GM19240 (cell line): Measurements from ENCODE around the gene MPG.
"Not testable (repeated sequence)": the region's sequence is repeated elsewhere in the genome, so short reads cannot be mapped to it uniquely, and the experiment has no call there.

Experiments used
- DNase-seq: peaks from one replicate; pipeline ENCODE4 v3.0.0; 2011; ENCODE audit warnings: low spot score; ENCODE audit not compliant: insufficient read length

Gene MPG, protein sequence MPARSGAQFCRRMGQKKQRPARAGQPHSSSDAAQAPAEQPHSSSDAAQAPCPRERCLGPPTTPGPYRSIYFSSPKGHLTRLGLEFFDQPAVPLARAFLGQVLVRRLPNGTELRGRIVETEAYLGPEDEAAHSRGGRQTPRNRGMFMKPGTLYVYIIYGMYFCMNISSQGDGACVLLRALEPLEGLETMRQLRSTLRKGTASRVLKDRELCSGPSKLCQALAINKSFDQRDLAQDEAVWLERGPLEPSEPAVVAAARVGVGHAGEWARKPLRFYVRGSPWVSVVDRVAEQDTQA

DNA sequence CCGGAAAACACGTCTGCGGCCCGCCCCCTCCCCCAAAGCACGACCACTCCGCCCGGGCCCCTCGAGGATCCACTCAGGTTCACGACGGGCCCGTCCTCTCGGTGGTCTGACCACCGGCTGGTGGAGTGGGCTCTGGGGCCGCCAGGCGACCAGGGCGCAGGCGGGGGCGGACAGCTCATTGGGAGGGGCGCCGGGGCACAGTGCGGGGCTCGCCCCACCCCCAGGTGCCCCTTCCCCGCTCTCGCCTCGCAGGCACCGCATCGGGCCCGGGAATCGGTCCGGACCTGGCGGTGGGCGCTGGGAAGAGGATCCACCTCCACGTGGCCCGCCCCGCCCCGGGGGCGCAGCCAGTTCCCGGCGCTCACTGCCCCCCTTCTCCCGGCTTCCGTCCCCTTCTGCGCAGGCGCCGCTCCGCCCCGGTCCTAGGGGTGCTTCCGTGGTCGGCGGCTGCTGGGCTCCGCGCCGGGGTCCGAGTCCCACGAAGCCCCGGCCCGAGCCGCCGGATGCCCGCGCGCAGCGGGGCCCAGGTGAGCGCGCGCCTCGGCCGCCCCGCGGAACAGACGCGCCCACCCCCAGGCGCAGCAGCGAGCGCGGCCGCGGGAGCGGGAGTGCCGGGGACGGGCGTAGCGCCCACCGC lies at the start of gene MPG:
Gene MPG, plus strand, starts transcription at position 419 of the 637 bp plus-strand sequence. Its CDS starts 85 bp downstream, at position 504.
- DNase-seq: peak; percentile 98

DNA sequence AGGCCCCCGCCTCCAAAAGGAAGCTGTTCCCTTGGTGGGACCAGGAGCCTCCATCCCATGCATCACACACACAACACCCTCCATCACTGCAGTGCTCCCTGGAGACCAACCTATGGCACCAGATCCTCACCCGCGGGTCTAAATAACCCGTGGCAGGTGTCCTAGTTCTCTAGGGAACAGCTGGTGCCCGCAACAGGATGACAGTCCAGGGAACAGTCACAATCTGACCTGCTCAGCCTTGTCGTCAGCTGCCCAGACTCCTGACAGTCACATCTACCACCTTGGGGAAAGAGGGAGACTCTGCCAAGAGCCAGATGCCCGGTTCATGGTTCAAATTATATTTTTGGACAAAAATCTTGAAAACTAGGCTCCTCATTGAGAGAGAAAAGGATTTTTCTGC lies 47.4 kb upstream of the MPG start:
- not testable (repeated sequence) for DNase-seq

DNA sequence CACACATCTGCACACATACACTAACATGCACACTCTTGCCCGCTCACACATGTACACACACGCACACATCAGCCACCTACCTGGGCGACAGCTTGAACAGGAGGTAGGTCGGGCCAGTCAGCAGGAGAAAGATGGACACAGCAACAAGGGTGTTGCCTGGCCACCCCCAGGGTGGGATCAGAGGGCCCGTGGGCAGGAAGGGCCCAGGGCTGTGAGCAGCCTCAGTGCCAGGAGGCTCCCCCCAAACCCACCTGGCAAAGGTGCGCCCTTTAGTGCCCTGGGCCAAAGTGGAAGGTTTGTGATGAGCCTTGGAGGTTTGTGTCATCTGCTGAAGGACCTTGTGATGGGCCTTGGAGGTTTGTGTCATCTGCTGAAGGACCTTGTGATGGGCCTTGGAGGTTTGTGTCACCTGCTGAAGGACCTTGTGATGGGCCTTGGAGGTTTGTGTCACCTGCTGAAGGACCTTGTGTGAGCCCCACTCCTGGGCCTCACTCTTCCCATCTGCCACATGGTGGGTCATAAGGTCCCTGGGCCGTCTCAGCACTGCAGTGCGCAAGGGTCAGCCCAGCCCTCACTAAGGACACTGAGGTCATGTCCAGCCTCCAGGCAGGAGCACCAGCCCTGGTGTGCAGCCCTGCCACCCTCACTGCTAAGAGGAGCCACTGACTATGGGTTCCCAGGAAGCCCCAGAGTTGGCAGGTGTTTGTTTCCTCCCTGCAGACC lies 44.7 kb upstream of the MPG start:
- not testable (repeated sequence) for DNase-seq

DNA sequence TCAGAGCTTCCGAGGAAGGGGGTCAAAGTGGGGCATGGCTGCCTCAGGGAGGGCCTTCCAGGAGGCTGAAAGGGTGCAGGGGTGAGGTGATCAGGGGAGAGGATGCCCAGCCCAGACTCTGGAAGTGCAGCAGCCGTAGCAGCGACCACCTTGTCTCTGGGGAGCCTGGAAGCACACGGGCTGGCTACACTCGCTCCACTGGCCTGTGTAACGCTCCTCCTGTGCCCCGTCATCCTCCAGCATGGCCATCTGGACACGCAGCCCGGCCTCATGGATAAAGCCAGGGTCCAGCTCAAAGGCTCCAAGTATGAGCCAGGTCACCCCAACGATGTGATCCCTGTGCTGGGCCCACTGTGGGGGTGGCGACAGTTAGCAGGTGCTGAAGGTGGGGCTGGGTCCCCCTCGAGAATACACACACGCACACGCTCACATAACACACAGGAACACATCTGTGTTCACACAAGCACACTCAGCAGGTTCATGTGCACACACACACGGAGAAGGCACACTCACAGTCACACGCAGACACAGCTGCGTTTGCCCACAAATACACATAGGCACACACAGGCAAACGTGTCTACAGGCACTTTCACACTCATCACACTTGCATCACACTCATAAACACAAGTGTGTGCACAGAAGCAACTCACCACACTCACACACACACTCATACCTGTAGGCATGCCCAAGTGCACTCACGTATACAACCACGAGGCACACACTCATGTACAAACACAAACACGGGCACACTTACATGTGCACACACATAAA lies 44.0 kb upstream of the MPG start:
- no peak for DNase-seq

DNA sequence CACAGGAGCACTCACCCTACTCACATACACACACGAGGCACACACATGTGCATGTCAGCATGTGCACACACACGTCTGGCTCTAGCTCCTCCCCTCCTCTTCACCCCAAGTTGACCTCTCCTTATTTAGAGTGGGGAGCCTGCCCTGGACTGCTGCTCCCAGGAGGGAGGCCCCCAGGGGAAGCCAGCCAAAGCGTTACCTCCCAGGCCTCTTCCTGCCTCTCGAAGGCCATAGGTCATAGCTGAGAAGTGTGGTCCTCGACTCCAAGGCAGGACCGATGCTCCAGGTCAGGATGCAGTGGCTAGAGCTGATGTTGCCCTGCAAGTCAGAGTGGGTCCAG lies 43.4 kb upstream of the MPG start:
- DNase-seq: no peak

DNA sequence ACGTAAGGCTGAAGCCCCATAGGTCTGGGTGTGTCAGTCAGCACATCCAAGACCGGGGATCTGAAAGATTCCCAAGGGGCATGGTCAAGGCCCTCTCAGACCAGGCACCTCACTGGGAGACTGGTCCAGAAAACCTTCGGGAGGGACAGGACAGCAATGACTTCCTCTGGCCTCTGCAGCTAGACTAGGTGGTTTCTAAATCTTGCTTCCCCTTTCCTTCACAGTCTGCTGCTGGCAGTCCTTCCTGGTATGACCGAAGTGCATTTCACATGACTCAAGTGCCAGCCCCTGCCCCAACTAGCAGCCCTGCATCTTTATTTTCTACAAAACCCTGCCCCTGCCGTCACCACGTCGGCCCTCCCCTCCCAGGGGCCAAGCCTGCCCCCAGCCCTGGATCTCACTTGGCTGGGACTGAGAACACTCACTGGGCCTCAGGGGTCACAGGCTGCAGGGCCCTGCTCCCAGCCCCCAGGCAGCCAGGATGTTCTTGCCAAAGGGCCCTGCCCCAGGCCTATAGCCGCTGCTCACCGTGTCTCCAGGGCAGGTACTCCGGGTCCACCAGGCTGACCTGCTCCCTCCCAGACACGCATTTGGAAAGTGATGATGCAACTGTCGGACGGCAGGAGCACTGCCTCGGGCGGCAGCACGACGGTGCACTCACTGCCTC lies 42.9 kb upstream of the MPG start:
- DNase-seq: no peak

DNA sequence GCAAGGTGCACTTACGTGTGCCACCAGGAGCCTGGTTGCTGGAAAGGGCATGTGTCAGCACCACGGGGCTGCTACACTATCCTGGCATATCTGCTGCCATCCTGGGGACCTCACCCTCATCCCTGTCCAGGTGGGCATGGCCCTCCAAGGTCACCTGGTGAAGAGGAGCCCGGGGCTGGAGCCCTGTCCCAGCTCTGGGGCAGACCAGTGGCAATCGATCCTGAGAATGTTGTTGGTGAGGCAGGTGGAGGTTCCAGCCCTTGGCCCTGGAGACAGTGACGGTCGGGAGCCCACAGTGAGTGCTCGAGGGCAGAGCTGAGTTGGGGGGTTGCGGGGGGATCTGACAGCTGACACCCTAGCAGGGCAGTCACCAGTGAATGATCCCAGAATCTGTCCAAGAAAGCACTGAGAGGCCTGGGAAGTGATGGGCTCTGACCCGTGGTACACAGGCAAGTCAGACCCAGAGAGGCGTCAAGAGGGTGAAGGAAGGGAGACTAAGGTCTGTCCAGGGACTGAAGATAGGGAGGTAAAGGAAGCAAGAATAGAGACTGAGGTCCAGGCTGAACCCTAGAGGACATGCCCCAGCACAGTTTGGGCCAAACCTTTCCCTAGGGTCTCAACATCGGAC lies 42.2 kb upstream of the MPG start:
- DNase-seq: no peak

DNA sequence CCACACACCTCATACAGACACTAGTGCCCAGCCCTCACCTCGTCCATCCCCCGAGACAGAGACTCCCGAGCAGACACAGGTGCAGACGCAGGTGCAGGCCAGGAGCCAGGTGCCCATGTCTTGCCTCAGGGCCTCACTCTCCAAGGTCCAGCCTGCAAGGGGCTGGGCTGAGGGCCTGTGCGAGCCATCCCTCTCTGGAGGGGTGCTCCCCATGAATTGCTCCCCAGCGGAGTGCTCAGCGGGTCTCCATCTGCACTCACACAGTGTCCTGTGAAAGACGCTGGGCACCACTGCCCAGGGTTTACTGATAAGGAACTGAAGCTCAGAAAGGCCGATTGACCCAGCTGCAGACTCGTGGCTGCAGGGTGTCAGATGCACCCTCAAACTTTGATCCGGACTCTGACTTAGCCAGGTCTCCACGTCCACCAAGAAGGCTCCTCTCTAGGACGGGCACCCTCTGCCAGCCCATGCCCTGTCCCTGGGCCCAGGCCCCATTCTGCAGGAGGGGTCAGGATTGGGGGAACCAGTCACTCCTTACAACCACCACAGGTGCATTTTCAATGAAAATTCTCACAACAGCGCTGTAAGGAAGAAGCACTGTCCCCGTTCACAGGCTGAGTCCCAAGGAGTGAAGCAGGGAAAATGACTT lies 41.6 kb upstream of the MPG start:
- DNase-seq: no peak

DNA sequence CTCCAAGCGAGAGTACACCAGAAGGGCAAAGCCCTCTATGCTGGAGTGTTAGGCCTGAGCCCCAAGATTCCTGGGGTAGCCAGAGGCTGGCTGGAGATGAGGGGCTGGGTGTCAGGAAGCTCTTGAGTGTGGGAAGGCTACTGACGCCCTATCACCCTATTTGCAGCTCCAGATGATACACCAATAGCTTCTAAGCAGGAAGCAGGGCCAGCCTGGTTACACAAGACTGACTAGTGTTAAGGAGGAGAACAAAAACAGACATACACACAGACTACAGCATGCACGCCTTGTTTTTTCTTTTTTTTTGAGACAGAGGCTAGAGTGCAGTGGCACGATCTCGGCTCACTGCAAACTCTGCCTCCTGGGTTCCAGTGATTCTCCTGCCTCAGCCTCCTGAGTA lies 40.5 kb upstream of the MPG start:
- no peak for DNase-seq

DNA sequence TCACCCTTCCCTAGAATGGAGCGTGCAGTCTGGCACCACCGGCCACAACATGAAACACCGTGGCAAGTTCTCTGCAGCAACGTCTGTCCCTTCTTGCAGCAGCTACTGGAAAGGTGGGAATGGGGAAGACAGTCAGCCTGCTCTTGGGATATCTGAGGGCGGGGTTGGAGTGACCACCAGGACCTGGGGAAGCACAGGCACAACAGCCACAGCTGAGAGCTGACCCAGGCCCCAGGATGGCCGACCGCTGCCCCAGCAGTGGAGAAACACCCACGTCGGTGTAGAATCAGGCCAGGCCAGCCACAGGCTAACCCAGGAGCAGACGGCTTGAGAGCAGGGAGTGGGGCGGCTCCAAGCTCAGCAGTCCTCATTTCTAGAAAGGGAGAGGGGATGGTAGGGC lies 39.8 kb upstream of the MPG start:
- DNase-seq: not testable (repeated sequence)

DNA sequence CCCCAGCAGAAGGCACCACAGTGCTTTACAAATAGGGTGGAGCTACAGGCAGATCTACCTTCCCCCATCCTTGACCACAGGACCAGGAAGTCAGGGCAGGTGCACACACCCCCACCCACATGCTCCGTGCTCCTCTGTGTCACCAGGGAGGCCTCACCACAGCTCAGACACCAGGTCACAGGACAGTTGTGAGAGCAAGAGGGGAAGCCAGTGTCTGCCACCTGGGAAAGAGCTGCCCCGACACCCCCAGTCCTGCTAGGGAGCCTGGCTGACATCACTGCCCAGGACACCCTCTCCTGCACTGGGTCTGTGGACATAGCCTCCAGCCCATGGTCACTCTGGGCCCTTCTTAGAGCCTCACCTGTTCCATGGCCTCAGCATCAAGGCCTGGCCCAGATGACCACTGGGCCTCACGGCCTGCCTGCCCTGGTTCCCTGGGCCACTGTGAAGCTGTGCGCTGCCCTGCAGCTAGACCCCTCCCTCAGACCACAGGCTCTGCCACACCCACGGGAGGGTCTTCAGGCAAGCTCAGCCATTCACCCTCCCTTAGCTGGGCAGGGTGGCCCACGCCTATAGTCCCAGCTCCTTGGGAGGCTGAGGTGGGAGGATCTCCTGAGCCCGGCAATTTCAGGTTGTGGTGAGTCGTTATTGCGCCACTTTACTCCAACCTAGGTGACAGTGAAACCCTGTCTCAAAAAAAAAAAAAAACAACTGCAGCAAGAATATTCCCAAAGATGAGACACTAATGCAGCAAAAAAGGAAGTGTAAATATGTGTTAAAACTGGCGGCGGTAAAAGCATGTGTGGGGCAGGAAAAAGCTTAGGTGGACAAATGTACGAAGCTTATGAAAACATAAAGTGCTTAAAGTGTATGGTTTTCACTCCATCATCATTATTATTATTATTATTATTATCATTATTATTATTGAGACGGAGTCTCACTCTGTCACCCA lies 38.8 kb upstream of the MPG start:
- DNase-seq: peak; percentile 87

DNA sequence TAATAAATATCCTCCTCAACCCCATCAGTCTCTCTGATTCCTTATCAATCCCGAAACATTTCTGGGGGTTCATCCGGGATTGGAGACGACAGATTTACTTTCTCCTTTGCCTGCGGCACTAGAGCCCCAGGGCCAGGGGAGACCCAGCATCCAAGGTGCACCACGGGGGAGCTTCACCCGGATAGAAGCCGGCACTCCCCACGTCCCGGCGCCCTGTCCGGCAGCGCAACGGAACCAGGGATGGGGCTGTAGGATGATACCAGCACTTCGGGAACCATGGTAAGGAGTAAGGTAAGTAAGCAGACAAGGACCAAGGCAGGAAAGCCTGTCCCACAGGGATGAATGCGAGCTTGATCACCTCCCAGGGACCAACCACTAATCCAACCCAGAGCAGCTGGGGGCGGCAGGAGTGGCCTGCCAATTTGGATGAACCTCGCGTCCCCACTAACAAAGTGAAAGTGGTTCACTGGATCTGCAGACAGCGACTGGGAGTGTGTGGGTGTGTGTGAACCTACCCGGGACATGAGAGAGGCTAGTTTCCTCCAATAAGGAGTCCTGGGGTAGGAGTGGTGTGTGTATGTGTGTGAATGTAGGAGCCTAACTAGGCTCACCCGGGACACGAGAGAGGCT lies 36.5 kb upstream of the MPG start:
- no peak for DNase-seq

DNA sequence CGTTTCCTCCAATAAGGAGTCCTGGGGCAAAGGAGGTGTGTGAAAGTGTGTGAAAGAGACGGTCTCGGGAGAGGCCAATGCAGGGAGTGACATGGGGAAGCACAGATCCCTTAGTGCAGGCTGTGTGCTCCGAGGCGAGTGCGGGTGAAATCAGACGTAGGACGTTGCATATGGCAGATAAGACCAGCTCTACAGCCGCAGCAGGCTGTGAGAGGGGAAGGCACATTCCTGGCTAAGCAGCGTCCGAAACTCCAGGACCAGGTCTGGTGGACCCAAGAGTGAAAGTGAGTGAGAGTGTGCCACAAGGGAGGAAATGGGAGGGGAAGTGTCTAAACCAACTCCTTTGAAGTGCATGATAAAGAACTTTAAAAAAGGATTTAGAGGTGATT lies 36.0 kb upstream of the MPG start:
- no peak for DNase-seq

DNA sequence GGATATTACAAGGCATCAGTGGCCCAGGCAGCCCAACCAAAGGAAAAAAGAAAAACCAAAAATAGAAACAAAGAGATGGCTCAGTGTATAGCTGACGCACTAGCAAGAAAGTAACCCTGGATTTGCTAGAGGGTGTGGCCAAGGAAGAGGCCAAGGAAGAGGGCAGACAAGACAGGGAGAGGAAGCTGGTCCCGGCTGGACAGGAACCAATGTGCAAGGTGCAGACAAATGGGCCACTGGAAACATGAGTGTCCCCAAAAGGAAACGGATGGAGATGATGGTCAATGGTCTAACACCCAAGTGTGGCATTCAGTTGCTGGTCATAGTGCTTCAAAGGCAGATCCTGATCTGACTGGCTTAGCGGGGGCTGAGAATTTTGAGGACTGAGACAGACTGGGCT lies 35.3 kb upstream of the MPG start:
- DNase-seq: no peak

DNA sequence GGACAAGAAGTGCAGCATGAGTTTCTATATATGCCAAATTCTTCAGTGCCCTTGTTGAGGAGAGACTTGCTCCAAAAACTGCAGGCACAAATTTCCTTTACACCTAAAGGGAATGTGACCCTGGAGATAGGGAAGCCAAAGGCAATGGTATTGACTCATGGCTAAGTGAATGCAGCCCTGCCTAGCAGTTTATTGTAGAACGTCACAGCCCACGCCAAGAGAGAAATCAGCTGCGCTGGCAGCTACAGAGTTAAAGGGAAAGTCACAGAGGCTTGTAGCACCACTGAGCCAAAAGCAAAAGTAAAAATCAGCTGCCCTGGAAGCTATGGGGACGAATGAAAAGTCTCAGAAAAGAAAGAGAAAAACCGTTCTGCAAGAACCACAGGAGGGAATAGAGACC lies 34.7 kb upstream of the MPG start:
- DNase-seq: no peak

DNA sequence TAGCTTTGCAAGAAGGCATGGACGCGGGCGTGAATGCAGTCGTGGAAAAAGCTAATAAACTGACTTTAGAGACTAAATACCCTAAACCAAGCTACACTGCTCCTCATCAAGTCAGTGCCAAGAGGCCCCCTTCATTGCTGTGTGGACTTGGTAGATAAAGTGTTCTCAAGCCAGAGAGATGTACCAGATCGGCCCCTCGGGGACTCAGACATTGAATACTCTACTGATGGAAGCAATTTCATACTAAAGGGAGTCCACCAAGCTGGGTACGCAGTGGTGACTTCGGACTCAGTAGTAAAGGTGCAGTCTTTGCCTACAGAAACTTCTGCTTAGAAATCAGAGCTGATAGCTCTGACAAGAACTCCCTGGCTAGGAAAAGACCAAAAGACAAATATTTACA lies 33.4 kb upstream of the MPG start:
- no peak for DNase-seq

DNA sequence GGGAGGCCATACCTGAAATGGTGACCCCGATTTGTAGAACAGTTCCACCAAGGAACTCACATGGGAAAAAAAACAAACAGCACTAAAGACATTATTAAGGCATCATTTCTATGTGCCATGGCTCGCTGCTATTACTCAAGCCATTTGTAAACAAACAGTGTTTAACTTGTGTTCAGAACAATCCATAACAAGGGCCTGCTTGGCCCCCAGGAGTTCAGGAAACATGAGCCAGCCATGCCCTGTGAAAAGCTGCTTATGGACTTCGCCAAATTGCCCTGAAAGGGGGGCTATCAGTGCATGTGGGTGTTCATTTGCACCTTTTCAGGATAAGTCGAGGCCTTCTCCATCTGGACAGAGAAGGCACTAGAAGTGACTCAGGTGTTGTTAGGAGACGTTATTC lies 32.6 kb upstream of the MPG start:
- DNase-seq: no peak

DNA sequence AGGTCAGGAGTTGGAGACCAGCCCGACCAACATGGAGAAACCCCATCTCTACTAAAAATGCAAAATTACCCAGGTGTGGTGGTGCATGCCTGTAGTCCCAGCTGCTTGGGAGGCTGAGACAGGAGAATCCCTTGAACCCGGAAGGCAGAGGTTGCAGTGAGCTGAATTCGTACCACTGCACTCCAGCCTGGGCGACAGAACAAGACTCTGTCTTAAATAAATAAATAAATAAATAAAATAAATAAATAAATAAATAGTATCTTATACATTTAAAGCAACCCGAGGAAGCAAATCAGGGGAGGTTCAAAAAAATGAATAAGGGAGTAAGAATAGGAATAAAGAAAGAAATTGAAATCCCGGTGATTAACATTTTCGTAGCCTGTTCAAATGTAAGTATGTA lies 31.5 kb upstream of the MPG start:
- not testable (repeated sequence) for DNase-seq

DNA sequence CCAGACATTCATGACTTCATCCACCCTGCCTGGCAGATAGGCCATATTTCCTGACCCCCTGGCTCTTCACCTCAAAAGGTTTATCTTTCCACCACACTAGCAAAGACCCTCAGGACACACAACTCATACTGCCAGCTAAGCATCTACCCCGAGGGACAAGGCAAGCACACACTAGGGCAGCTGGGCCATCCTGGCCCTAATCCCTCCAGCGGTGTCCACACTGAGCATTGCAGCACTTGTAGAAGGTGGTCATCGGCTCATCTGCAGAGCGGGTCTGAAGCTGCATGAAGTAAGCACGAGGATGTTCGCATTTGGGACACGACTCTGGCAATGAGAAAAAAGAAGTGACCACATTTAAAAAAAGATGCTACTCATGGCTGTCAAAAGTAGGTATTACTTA lies 30.8 kb upstream of the MPG start:
- DNase-seq: no peak
